Activated CD4-positive, alpha-beta T cell treated with anti-CD3 and anti-CD28 coated beads, Interleukin-2, amount 10 ng/mL, durations not matched to agents 7 days and 5 days (primary cell): ENCODE data around the gene CALN1. TPM values are rescaled to one million over a fixed set of nuclear protein-coding genes. Genes with fewer than 3 reads are reported as not detected.
"Not testable (repeated sequence)": the region's sequence is repeated elsewhere in the genome, so short reads cannot be mapped to it uniquely, and the experiment has no call there.

Experiments used
- CTCF ChIA-PET: fragments of 350-600 bp; sonication (Branson Sonifier 250); formaldehyde crosslinking; loops from one replicate; lab custom pipeline; 2021; ENCODE audit warnings: antibody characterized with exemption; lab: Charles Lee
- POLR2A ChIA-PET: fragments of 350-600 bp; sonication (Branson Sonifier 250); formaldehyde crosslinking; loops from one replicate; lab custom pipeline; 2021; ENCODE audit warnings: antibody characterized with exemption; lab: Charles Lee
- DNase-seq: peaks from one replicate; pipeline ENCODE4 v3.0.0-alpha.2; 2020
- H3K27ac Mint-ChIP-seq: one replicate; pipeline ENCODE4 v1.8.0; 2021; ENCODE audit warnings: mild to moderate bottlenecking, moderate library complexity, mixed read lengths
- H3K27me3 Mint-ChIP-seq: one replicate; pipeline ENCODE4 v1.8.0; 2021; ENCODE audit warnings: mixed read lengths
- H3K36me3 Mint-ChIP-seq: one replicate; pipeline ENCODE4 v1.8.0; 2021; ENCODE audit warnings: low read depth, mixed read lengths
- H3K4me1 Mint-ChIP-seq: one replicate; pipeline ENCODE4 v1.8.0; 2021; ENCODE audit warnings: mixed read lengths
- H3K4me3 Mint-ChIP-seq: one replicate; pipeline ENCODE4 v1.8.0; 2021; ENCODE audit warnings: mild to moderate bottlenecking, moderate library complexity, mixed read lengths
- H3K9me3 Mint-ChIP-seq: one replicate; pipeline ENCODE4 v1.8.0; 2021; ENCODE audit warnings: mixed read lengths
- total RNA-seq, 2 experiments: library from RNA; stranded (reverse); gene quantifications; one replicate each; pipeline ENCODE4 v1.2.3, GENCODE V29; 2021

CALN1 gene
- total RNA-seq, 2 experiments from 2014 or later = not detected

DNA sequence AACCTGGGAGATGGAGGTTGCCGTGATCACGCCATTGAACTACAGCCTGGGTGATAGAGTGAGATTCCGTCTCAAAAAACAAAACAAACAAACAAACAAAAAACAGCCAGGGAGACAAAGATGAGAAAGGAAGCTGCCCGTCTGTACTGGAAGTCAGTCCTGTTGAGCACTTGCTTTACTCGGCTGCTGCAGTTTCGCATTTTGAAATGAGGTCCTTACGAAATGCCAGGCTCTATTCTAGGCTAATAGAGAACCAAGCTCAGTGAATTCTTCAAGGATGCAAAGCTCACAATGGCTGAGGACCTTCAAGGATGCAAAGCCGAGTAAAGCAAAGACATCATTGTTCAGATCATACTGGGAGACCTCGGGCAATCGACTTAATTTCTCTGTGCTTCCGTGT is 333.3 kb downstream of the CALN1 start:
- H3K36me3 Mint-ChIP-seq = no peaks in the 10 kb centered on the region
- POLR2A ChIA-PET = no interaction called here
- H3K27ac Mint-ChIP-seq = no peak overlapping the region
- no peak overlapping the region for H3K4me3 Mint-ChIP-seq
- CTCF ChIA-PET = interaction anchor here (0.7 kb wide), 1 partner anchor 62 kb away, joined by 3 read pairs; no protein-coding TSS in a partner anchor
- H3K9me3 Mint-ChIP-seq = peaks cover 4% of the 10 kb centered on the region
- H3K27me3 Mint-ChIP-seq = no peaks in the 10 kb centered on the region
- H3K4me1 Mint-ChIP-seq = no peaks in the 10 kb centered on the region
- no peak for DNase-seq

- H3K27ac Mint-ChIP-seq = no peak overlapping the region
- no peaks in the 10 kb centered on the region for H3K4me1 Mint-ChIP-seq
- ChIA-PET CTCF (interaction anchor here (0.7 kb wide), 1 partner anchor 63 kb away, joined by 3 read pairs; no protein-coding TSS in a partner anchor), POLR2A (no interaction called here)
- H3K9me3 Mint-ChIP-seq = peaks cover 4% of the 10 kb centered on the region
- H3K4me3 Mint-ChIP-seq = no peak overlapping the region
- no peaks in the 10 kb centered on the region for H3K36me3 Mint-ChIP-seq
- no peak for DNase-seq
- no peaks in the 10 kb centered on the region for H3K27me3 Mint-ChIP-seq
These were observed 333.8 kb downstream of the CALN1 start for GRCh38 chr7:72078301-72078700.

- Mint-ChIP-seq H3K9me3 (peaks cover 6% of the 10 kb centered on the region), H3K27me3 (no peaks in the 10 kb centered on the region), H3K4me3 (no peak overlapping the region), H3K36me3 (no peaks in the 10 kb centered on the region), H3K4me1 (no peaks in the 10 kb centered on the region), H3K27ac (no peak overlapping the region)
- CTCF ChIA-PET = no interaction called here
- POLR2A ChIA-PET = no interaction called here
- DNase-seq = no peak
These were observed 334.4 kb downstream of the CALN1 start for GRCh38 chr7:72077786-72078185.

- CTCF ChIA-PET = no interaction called here
- Mint-ChIP-seq H3K4me3 (no peak overlapping the region), H3K36me3 (no peaks in the 10 kb centered on the region), H3K9me3 (peaks cover 12% of the 10 kb centered on the region), H3K4me1 (no peaks in the 10 kb centered on the region), H3K27me3 (no peaks in the 10 kb centered on the region), H3K27ac (no peak overlapping the region)
- DNase-seq = no peak
- POLR2A ChIA-PET = no interaction called here
These were observed 339.2 kb downstream of the CALN1 start for GRCh38 chr7:72072901-72073300.

DNA sequence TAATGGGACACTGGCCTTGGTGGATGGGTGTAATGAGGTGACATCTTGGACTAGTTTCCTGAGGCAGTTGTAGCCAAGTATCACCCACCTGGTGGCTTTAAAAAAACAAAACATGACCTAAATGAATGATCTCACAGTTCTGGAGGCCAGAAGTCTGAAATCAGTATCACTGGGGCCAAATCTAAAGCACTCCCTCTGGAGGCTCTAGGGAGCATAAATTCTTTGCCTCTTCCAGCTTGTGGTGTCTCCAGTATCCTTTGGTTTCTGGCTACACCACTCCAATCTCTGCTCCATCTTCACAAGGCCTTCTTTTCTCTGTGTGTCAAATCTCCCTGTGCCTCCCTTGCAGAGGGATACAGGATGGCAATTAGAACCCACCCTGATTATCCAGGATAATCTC is 342.9 kb downstream of the CALN1 start:
- no peak overlapping the region for H3K4me3 Mint-ChIP-seq
- CTCF ChIA-PET = no interaction called here

DNA sequence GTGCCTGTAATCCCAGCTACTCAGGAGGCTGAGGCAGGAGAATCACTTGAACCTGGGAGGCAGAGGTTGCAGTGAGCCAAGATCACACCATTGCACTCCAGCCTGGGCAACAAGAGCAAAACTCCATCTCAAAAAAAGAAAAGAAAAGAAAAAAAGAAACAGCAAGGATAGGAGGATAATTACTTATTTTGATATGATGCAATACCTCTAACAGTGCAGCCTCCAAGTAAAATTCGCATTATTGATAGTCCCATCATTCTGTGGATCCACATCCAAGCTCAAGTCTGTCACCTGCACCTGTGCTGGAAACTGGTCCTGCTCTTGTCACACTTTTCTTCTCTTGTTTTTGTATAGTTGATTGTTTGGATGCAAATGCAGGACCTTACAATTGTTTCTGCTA is 346.4 kb downstream of the CALN1 start:
- H3K9me3 Mint-ChIP-seq, POLR2A ChIA-PET, H3K27me3 Mint-ChIP-seq, H3K4me3 Mint-ChIP-seq, H3K4me1 Mint-ChIP-seq, H3K27ac Mint-ChIP-seq, DNase-seq, H3K36me3 Mint-ChIP-seq, CTCF ChIA-PET: not testable (repeated sequence)

More for the DNA sequence above, 342.9 kb downstream of the CALN1 start:
- H3K4me1 Mint-ChIP-seq = no peaks in the 10 kb centered on the region
- DNase-seq = no peak
- no peak overlapping the region for H3K27ac Mint-ChIP-seq
- peaks cover 13% of the 10 kb centered on the region for H3K9me3 Mint-ChIP-seq
- no peaks in the 10 kb centered on the region for H3K36me3 Mint-ChIP-seq
- POLR2A ChIA-PET = no interaction called here
- no peaks in the 10 kb centered on the region for H3K27me3 Mint-ChIP-seq

DNA sequence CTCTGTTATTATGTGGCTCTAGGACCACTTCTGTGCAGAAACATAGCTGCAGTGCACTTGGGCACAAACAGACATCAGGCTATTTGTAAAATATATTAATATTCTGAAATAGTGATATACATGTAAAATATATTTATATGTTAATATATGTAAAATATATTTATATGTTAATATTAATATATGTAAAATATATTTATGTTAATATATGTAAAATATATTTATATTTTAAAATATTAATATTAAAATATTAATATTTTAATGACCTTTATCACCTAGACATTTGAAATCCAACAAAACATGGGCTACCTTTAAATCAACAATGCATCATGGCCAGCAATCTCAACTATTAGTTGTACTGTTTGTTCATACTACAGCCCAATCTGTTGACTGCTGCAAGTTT is 347.2 kb downstream of the CALN1 start:
- Mint-ChIP-seq H3K27me3 (no peaks in the 10 kb centered on the region), H3K36me3 (no peaks in the 10 kb centered on the region), H3K4me1 (no peaks in the 10 kb centered on the region), H3K27ac (no peak overlapping the region), H3K9me3 (peaks cover 6% of the 10 kb centered on the region), H3K4me3 (no peak overlapping the region)
- ChIA-PET POLR2A (no interaction called here), CTCF (no interaction called here)
- DNase-seq = no peak

DNA sequence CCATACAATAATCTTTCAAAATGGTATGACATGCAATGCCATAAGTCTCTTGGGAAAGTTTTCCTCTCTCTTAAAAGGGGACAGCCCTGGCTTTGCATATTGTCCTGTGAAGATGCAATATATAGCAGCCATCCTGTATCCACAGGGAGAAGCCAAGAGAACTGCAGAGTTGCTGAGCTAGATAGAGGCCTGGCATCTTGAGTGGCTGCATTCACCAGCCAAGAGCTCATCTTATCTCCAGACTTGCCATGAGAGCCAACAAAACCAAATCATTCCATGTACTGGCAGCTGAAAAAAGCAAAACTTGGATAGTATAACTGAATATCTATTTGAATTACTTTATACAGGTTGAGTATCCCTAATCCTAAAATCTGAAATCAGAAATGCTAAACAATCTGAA is 348.8 kb downstream of the CALN1 start:
- Mint-ChIP-seq H3K27me3 (no peaks in the 10 kb centered on the region), H3K4me1 (peaks cover 4% of the 10 kb centered on the region), H3K36me3 (no peaks in the 10 kb centered on the region), H3K9me3 (peaks cover 3% of the 10 kb centered on the region), H3K27ac (no peak overlapping the region), H3K4me3 (no peak overlapping the region)
- no peak for DNase-seq
- ChIA-PET POLR2A (no interaction called here), CTCF (no interaction called here)

DNA sequence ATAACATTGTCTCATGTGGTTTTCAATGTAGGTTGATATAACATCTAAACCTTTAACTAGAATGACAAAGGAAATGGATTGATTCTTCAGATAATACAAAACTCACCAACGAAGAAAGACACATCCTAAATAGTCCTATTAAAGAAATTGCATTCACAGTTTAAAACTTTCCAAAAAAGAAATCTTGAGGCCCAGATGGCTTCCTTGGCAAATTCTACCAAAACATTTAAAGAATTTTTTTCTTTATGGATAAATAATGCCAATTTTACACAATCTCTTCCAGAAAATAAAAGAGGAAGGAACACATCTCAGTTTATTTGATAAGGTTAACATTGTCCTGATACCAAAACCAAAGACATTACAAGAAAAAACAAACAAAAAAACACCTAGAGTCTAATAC is 349.5 kb downstream of the CALN1 start:
- no peaks in the 10 kb centered on the region for H3K27me3 Mint-ChIP-seq
- no peak overlapping the region for H3K4me3 Mint-ChIP-seq
- H3K27ac Mint-ChIP-seq = no peak overlapping the region
- no peaks in the 10 kb centered on the region for H3K36me3 Mint-ChIP-seq
- ChIA-PET CTCF (no interaction called here), POLR2A (no interaction called here)
- peaks cover 3% of the 10 kb centered on the region for H3K9me3 Mint-ChIP-seq
- no peak for DNase-seq
- H3K4me1 Mint-ChIP-seq = peaks cover 4% of the 10 kb centered on the region

DNA sequence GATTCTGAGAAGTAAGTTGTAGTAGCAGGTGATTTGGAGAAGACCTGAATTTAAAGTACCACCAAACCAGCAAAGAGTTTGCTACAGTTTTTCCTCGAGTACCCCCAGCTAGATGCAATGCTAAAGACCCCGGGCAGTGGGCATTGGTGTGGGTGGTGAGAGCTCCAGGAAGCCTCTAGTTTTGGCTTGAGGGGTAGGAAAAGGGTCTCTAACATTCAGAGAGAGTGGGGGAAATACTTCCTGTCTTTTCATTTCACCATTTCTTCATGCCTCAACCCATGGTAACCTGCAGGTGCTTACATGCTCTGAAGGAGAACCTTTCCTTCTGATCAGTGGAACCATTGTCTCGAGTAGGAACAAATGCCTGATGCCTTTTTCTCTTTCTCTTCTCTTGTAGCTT is 352.2 kb downstream of the CALN1 start:
- no peak for DNase-seq
- Mint-ChIP-seq H3K36me3 (no peaks in the 10 kb centered on the region), H3K27ac (no peak overlapping the region), H3K4me1 (peaks cover 4% of the 10 kb centered on the region), H3K9me3 (no peaks in the 10 kb centered on the region), H3K27me3 (no peaks in the 10 kb centered on the region), H3K4me3 (no peak overlapping the region)
- CTCF ChIA-PET = no interaction called here
- POLR2A ChIA-PET = no interaction called here

DNA sequence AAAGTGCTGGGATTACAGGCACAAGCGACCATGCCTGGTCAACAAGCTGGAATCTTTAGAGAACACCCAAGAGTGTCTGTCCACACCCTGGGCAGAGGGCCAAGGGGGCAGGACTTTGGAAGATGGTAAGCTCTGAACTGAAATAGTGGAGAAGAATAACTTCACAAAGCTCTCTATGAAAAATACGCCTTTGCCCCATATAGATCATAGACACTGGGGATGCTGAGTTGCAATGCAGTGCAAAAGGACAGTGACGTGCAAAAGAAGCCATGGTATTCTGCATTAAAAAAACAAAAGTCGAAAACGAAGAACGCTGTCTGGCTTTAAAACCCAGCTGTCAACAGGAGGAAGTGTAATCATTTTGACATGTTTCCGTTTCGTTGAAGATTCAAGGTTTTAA is 353.6 kb downstream of the CALN1 start:
- ChIA-PET POLR2A (no interaction called here), CTCF (no interaction called here)
- no peak for DNase-seq
- H3K27ac Mint-ChIP-seq = no peak overlapping the region
- H3K4me3 Mint-ChIP-seq = no peak overlapping the region
- H3K27me3 Mint-ChIP-seq = no peaks in the 10 kb centered on the region
- peaks cover 4% of the 10 kb centered on the region for H3K4me1 Mint-ChIP-seq
- no peaks in the 10 kb centered on the region for H3K36me3 Mint-ChIP-seq
- peaks cover 3% of the 10 kb centered on the region for H3K9me3 Mint-ChIP-seq

DNA sequence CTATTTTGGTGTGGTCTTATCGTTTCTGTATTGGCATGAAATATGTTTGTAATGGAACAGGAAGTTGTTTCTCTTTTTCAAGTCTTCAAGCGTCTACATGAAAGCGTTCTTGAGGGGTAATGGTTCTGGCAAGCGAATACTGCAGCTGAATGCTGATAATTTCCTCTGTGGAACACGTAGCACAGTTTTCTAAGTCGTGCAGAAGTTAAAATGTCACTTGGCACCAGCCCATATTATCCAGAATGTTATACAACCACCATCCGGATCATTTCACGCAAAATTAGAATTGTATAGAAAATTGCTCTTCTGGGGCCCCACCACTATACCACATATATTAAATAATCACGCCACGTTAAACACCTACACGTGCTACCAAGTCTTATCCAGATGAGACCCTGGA is 354.3 kb downstream of the CALN1 start:
- Mint-ChIP-seq H3K36me3 (no peaks in the 10 kb centered on the region), H3K27ac (no peak overlapping the region), H3K4me3 (no peak overlapping the region), H3K27me3 (no peaks in the 10 kb centered on the region), H3K4me1 (peaks cover 4% of the 10 kb centered on the region), H3K9me3 (peaks cover 3% of the 10 kb centered on the region)
- ChIA-PET POLR2A (no interaction called here), CTCF (interaction anchor here (0.6 kb wide), 1 partner anchor 20 kb away, joined by 4 read pairs; no protein-coding TSS in a partner anchor)
- no peak for DNase-seq

DNA sequence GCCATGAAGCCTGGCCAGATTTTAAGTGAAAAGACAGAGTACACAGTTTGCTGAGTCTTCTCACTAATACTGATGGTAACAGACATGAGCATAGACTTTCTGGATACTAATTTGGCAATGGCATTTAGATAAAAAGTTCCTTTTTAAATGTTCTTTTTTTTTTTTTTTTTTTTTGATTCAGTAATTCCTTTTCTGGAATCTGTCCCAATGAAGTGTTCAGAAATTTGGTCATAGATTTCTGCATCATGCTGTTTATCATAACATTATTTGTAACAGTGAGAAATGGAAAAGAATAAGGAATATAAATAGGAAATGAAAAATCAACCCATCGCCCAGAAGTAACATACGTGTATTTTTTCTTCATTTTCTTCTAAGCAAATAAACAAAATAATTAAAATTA is 354.9 kb downstream of the CALN1 start:
- Mint-ChIP-seq H3K27me3 (no peaks in the 10 kb centered on the region), H3K27ac (no peak overlapping the region), H3K4me1 (peaks cover 4% of the 10 kb centered on the region), H3K9me3 (peaks cover 3% of the 10 kb centered on the region), H3K4me3 (no peak overlapping the region), H3K36me3 (no peaks in the 10 kb centered on the region)
- ChIA-PET POLR2A (no interaction called here), CTCF (interaction anchor here (0.6 kb wide), 2 partner anchors 19 to 449 kb away, joined by 4 read pairs; no protein-coding TSS in a partner anchor)
- DNase-seq = no peak

DNA sequence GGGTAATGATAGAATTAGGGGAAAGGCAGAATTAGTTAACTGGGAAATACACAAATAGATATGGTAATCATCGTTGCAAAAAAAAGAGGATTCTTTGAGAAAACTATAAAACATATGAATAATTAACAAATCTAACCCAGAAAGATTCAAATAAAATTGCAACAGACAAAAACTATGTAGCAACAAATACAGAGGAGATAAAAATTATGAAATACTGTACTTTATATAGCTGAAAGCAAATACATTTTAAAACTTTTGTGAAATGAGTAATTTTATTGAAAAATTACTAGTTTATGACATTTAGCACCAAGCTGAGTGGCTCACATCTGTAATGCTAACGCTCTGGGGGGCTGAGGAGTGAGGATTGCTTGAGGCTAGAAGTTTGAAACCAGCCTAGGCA is 356.7 kb downstream of the CALN1 start:
- Mint-ChIP-seq H3K4me1 (peaks cover 4% of the 10 kb centered on the region), H3K36me3 (no peaks in the 10 kb centered on the region), H3K9me3 (peaks cover 3% of the 10 kb centered on the region), H3K27me3 (no peaks in the 10 kb centered on the region), H3K27ac (no peak overlapping the region), H3K4me3 (no peak overlapping the region)
- POLR2A ChIA-PET = no interaction called here
- CTCF ChIA-PET = no interaction called here
- no peak for DNase-seq
